ENCODE results near the gene IFI27. TPM values are rescaled to one million over a fixed set of nuclear protein-coding genes. Genes with fewer than 3 reads are reported as not detected.

IFI27 gene
- total and polyA plus RNA-seq, 2 of the 8 experiments (the other 6 are each of a cell fraction or from before 2014, with no cell fraction given) = 0.76 to 2.2 TPM

- Histone ChIP-seq H2BK5ac (ENCODE audit: low read depth, low read length) (no peak overlapping the region), H2BK15ac (ENCODE audit: low read length) (no peak overlapping the region), H2AK5ac (ENCODE audit: low read depth, low read length) (no peak overlapping the region), H3K79me2 (ENCODE audit: control insufficient read depth in 1 of 2, insufficient read depth in 2 of 2, low read length in 2 of 2) (no peaks in the 10 kb centered on the region), H2BK12ac (ENCODE audit: low read depth, low read length) (no peak overlapping the region), H2BK120ac (replicated peaks; ENCODE audit: low read depth, low read length) (no peak overlapping the region), H3K23ac (ENCODE audit: insufficient read length) (no peak overlapping the region), H3K27ac (ENCODE audit: low read depth, low read length) (no peak overlapping the region), H2BK20ac (ENCODE audit: low read length) (no peak overlapping the region), H3K4ac (replicated peaks; ENCODE audit: insufficient read length, low read depth, low read length) (no peak overlapping the region), H3K56ac (replicated peaks; ENCODE audit: insufficient read length, low read depth, low read length) (no peak overlapping the region), H3K79me1 (ENCODE audit: low read depth, low read length) (no peaks in the 10 kb centered on the region), H3K23me2 (ENCODE audit: low read depth, low read length) (no peaks in the 10 kb centered on the region), H3K14ac (ENCODE audit: insufficient read length) (no peak overlapping the region), H3K27me3 (replicated peaks in 1 of 4; ENCODE audit: control insufficient read depth in 3 of 4, extremely low read depth in 1 of 4, insufficient read depth in 3 of 4, low read length in 3 of 4) (no peaks in the 10 kb centered on the region; a peak in 1 of 7 replicates), H4K20me1 (replicated peaks in 1 of 2; ENCODE audit: control insufficient read depth in 1 of 2, insufficient read depth in 2 of 2, low read length in 2 of 2) (no peaks in the 10 kb centered on the region), H3K18ac (ENCODE audit: extremely low read depth, low read length) (no peak overlapping the region), H4K5ac (ENCODE audit: insufficient read length, low read depth, low read length) (no peak overlapping the region), H3K4me1 (replicated peaks in 1 of 4; ENCODE audit: control insufficient read depth in 3 of 4, insufficient read depth in 4 of 4, low read length in 3 of 4) (peaks cover 0 to 5% (median under 1%) of the 10 kb centered on the region in 4 experiments; a peak in 2 of 7 replicates), H2AFZ (ENCODE audit: low read length) (no peak overlapping the region), H3K36me3 (ENCODE audit: control insufficient read depth in 2 of 4, insufficient read depth in 4 of 4, low read length in 3 of 4) (no peaks in the 10 kb centered on the region), H3K4me2 (ENCODE audit: insufficient read depth in 1 of 2, low read depth in 2 of 2, low read length in 2 of 2) (no peak overlapping the region), H3K4me3 (ENCODE audit: extremely low read depth in 1 of 4, insufficient read depth in 2 of 4, low read depth in 3 of 4, low read length in 4 of 4) (no peak overlapping the region), H4K8ac (ENCODE audit: extremely low read depth, insufficient read depth, low read length) (no peak overlapping the region), H3K9ac (replicated peaks in 1 of 4; ENCODE audit: extremely low read depth in 1 of 4, low read depth in 3 of 4, low read length in 3 of 4) (no peak overlapping the region), H4K91ac (replicated peaks; ENCODE audit: insufficient read length, low read length) (no peak overlapping the region), H3K9me3 (ENCODE audit: insufficient read depth in 2 of 2, low read depth in 1 of 2, low read length in 1 of 2) (0 out of 4 replicates have a peak, but pooled peaks cover 0 to under 1% of the 10 kb centered on the region in 2 experiments)
- TF ChIP-seq RFX5 (IDR thresholded peaks at IDR 0.05; ENCODE audit: borderline replicate concordance, low read depth, low read length) = no peak
- TF ChIP-seq HDAC2 (IDR thresholded peaks at IDR 0.05; ENCODE audit: borderline replicate concordance in 1 of 2, low read depth in 2 of 2, low read length in 2 of 2) = no peak
- no peak for TF ChIP-seq USF2 (IDR thresholded peaks at IDR 0.05; ENCODE audit: low read length)
- DNase-seq (ENCODE audit: low read depth in 1 of 2, low spot score in 2 of 2) = no peak
- ChIA-PET CTCF (ENCODE audit: partially characterized antibody) (interaction anchor here (0.5 to 1.7 kb wide), 8 partner anchors 14 to 275 kb away, joined by 3 to 7 read pairs (median 4); partner anchors contain the start of gene IFI27L2), POLR2A (ENCODE audit: partially characterized antibody) (interaction anchor here (0.9 to 1.9 kb wide), 2 partner anchors 11 to 14 kb away, joined by 3 to 4 read pairs; no protein-coding TSS in a partner anchor)
- no peak for FAIRE-seq
- 87% methylated on average over 5 of the region's 5 CpGs; no CpG with 5 or more reads in 1 of the 2 experiments for WGBS, 2 experiments (ENCODE audit: extremely low coverage in 1 of 2, insufficient coverage in 1 of 2, insufficient read length in 1 of 2, insufficient replicate concordance in 2 of 2, low coverage in 1 of 2, low lambda C conversion rate in 2 of 2, missing lambda C conversion rate in 1 of 2)
Observed at GRCh38 chr14:94113908-94114588, 3.5 kb downstream of the IFI27 start.
